ENCODE data around the gene DNTT.

The DNTT gene

DNA sequence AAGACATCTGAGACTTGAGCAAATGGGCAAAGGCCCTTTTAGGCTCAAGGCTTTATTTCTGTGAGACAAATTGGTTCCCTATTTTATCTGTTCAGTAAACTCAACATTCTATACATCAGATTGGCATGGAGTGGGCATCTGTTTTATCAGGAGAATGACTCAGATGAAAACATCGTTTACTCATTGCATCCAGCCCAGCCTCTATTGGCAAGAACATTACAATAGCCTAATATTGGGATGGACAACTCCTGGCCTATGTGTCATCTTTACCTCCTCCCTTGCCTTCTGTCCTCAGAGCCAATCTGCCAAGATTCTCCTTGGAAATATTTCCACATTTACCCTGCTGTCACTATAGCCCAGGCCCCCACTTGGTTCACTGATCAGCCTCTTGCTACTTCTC, 27.4 kb upstream of the DNTT start:
- no peak for DNase-seq (ENCODE audit: extremely low read depth, low read depth)
- TF ChIP-seq, protein P1, sequence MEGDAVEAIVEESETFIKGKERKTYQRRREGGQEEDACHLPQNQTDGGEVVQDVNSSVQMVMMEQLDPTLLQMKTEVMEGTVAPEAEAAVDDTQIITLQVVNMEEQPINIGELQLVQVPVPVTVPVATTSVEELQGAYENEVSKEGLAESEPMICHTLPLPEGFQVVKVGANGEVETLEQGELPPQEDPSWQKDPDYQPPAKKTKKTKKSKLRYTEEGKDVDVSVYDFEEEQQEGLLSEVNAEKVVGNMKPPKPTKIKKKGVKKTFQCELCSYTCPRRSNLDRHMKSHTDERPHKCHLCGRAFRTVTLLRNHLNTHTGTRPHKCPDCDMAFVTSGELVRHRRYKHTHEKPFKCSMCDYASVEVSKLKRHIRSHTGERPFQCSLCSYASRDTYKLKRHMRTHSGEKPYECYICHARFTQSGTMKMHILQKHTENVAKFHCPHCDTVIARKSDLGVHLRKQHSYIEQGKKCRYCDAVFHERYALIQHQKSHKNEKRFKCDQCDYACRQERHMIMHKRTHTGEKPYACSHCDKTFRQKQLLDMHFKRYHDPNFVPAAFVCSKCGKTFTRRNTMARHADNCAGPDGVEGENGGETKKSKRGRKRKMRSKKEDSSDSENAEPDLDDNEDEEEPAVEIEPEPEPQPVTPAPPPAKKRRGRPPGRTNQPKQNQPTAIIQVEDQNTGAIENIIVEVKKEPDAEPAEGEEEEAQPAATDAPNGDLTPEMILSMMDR (IDR thresholded peaks at IDR 0.05; ENCODE audit: low read depth, low read length) = no peak

DNA sequence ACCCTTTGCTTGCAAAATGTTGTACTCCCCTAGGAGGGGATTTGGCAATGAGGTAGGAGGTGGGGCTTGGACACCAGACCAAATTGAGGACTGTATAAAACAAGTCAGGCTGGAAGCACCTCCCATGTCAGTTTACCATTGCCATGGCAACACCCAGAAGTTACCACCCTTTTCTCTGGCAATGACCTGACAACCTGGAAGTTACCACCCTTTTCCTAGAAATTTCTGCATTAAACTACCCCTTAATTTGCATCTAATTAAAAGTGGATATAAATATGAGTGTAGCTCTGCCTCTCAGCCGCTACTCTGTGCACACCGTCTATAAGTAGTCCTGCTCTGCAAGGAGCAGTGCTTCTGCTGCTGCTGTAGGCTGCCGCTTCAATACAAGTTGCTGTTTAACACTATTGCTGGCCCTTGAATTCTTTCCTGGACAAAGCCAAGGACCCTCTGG, 25.0 kb upstream of the DNTT start:
- DNase-seq (ENCODE audit: extremely low read depth, low read depth) = no peak
- TF ChIP-seq, protein P1 (IDR thresholded peaks at IDR 0.05; ENCODE audit: low read depth, low read length) = no peak

DNA sequence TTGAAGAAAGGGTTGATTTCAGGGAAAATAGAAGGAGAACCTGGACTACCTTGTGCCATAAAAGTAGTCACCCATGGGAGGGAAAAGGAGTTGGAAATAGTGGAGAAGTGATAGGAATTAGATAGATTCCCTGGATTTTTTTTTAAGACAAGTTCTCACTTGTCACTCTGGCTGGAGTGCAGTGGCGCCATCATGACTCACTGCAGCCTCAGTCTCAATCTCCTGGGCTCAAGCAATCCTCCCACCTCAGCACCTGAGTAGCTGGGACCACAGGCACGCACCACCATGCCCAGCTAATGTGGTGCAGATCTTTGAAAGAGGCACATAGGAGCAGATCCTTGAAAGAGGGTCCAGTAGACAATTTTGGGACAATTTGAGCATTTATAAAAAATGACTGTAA, 23.4 kb upstream of the DNTT start:
- no peak for DNase-seq (ENCODE audit: extremely low read depth, low read depth)
- TF ChIP-seq, protein P1 (IDR thresholded peaks at IDR 0.05; ENCODE audit: low read depth, low read length) = no peak

DNA sequence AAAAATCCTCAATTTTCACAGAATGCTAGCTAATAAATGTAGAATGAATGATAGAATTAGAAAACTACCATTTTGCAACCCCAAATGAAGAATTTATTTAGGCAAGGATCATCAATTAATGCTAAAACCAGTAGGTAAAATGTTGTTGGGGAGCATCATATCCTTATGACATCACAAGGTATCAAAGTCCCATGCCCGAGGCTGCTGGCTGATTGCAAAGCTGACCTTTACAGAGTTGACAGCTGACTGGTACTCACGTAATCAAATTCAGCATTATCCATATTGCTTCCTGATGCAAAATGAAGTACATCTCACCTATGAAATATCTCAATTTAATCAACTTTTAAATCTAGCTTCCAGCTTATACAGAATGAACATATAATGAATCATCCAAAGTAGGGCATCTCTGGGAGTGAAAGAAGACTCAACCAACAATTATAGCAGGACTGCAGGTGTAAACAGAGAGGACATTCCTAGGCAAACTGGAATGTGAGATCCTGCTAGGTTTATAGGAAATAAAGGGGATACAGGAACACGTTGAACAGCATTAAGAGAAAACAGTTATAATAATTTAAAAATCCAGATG, 22.7 kb upstream of the DNTT start:
- no peak for DNase-seq (ENCODE audit: extremely low read depth, low read depth)
- TF ChIP-seq, protein P1 (IDR thresholded peaks at IDR 0.05; ENCODE audit: low read depth, low read length) = no peak

DNA sequence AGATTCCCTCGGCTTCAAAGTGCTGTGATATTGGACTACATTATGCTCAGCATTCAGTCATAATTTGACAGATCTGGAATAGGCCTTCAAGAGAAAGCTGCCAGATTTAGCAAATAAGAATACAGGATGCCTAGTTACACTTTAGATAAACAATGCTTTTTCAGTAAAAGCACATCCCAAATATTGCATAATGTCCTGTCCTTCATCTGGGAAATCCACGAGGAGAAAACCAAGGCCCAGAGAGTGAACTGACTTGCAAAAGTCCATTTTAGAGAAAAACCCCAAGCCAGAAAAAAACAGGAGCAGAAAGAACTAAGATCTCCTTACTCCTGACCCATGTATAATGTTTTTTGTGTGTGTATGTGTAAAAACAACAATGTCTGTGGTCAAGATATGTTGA, 20.9 kb upstream of the DNTT start:
- TF ChIP-seq, protein P1 (IDR thresholded peaks at IDR 0.05; ENCODE audit: low read depth, low read length) = no peak
- no peak for DNase-seq (ENCODE audit: extremely low read depth, low read depth)

DNA sequence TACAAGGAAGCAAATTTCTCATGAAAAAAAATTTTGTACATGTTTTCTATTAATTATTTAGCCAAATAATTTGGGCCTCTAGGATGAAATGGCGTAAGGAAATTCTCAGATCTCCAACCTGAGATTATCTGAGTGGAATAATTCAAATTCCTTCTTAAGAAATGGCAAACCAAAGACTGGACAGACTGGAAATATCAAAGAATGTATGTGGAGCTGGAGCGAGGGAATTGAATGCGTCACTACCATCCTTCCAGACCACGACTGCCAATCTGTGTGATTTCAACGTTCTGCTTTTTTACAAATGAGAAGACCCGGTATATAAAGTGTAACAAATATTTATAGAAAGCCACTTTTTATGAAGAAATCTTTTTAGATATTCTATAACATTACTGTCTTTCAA, 20.5 kb upstream of the DNTT start:
- DNase-seq (ENCODE audit: extremely low read depth, low read depth) = no peak
- TF ChIP-seq, protein P1 (IDR thresholded peaks at IDR 0.05; ENCODE audit: low read depth, low read length) = no peak

DNA sequence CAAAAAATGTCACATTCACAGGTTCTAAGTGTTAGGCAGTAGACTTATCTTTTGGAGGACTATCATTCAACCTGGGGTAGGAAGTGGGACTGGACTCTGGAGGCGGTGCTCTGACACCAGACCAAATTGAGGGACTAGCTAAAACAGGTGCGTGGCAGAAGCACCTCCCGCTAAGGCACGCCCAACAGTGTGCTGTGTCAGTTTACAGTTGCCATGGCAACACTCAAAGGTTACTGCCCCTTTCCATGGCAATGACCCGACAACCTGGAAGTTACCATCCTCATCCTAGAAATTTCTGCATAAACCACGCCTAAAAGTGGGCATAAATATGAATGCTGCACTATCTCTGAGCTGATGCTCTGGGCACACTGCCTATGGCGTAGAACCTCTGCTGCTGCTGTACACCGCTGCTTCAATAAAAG, 18.9 kb upstream of the DNTT start:
- TF ChIP-seq, protein P1 (IDR thresholded peaks at IDR 0.05; ENCODE audit: low read depth, low read length) = no peak
- DNase-seq (ENCODE audit: extremely low read depth, low read depth) = no peak

Measured in AG09319 (cell line).